MCF 10A (cell line): Measurements from ENCODE around the gene DCAF10. TPM values are rescaled to one million over a fixed set of nuclear protein-coding genes. Genes with fewer than 3 reads are reported as not detected.
A peak's percentile ranks its signal among the peaks of the same experiment; 100 is the strongest.

Source experiments
- BruUV-seq: library from RNA; stranded (reverse); fragments of 400-500 nt; replicated peaks from 2 replicates; lab custom pipeline; 2021; lab: Mats Ljungman, UMichigan
- CTCF ChIA-PET: fragments of 300-600 bp; sonication (Branson Sonifier 250); formaldehyde crosslinking; extraction: SDS; loops from one replicate; lab custom pipeline; 2021; ENCODE audit warnings: antibody characterized with exemption, inconsistent platforms; lab: Yijun Ruan, JAX
- POLR2A ChIA-PET: fragments of 300-600, 350-650 bp; sonication (Branson Sonifier 250); formaldehyde crosslinking; extraction: SDS; loops from one replicate; lab custom pipeline; 2020; ENCODE audit warnings: antibody characterized with exemption, inconsistent platforms; lab: Yijun Ruan, JAX
- DNase-seq: peaks from one replicate; pipeline ENCODE4 v3.0.0-alpha.2; 2018; ENCODE audit not compliant: unreplicated experiment
- H3K27ac Mint-ChIP-seq: one replicate; pipeline ENCODE4 v1.8.0; 2022; ENCODE audit warnings: mild to moderate bottlenecking, low read depth, mixed read lengths; ENCODE audit not compliant: unreplicated experiment
- H3K27me3 Mint-ChIP-seq: one replicate; pipeline ENCODE4 v1.8.0; 2022; ENCODE audit warnings: mixed read lengths; ENCODE audit not compliant: insufficient read depth, unreplicated experiment
- H3K36me3 Mint-ChIP-seq: one replicate; pipeline ENCODE4 v1.8.0; 2022; ENCODE audit warnings: mild to moderate bottlenecking, moderate library complexity, mixed read lengths; ENCODE audit not compliant: insufficient read depth, unreplicated experiment
- H3K4me1 Mint-ChIP-seq: one replicate; pipeline ENCODE4 v1.8.0; 2022; ENCODE audit warnings: mixed read lengths; ENCODE audit not compliant: insufficient read depth, unreplicated experiment
- H3K4me3 Mint-ChIP-seq: one replicate; pipeline ENCODE4 v1.8.0; 2022; ENCODE audit warnings: mild to moderate bottlenecking, moderate library complexity, mixed read lengths; ENCODE audit not compliant: unreplicated experiment
- H3K9me3 Mint-ChIP-seq: one replicate; pipeline ENCODE4 v1.8.0; 2022; ENCODE audit warnings: mixed read lengths; ENCODE audit not compliant: unreplicated experiment
- CTCF ChIP-seq: fragments of 200-600 bp; IDR thresholded peaks from one replicate; pipeline ENCODE4 v1.8.0; 2022; ENCODE audit warnings: antibody characterized with exemption, mild to moderate bottlenecking; ENCODE audit not compliant: unreplicated experiment
- intact Hi-C: fragments of 100-400 bp; cut with micrococcal nuclease; formaldehyde crosslinking; loops from 2 replicates; pipeline ENCODE4 v1.14.1; 2022
- total RNA-seq: library from RNA; stranded (reverse); gene quantifications from 2 replicates; pipeline ENCODE4 v1.2.3, GENCODE V29; 2022

The DCAF10 gene
- total RNA-seq, 1 experiment from 2014 or later = 49.4 TPM

DNA sequence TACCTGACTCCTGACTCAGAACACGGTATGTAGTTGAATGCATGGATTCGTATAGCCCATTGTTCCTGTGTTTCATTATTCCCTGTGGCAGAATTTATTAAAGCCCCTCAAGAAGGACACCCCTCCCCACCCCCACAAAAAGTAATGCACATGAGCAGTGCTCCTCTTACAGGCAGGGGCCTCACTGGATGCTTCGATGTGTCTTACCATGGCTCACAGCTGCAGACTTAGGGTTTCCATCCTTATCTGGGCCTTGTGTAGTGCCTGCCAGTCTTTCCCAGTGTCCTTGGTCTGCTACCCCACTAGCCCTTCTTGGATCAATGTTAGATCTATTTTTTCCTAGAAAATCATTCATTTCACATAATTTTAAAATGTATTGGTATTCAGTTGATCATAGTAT is 30.6 kb upstream of the DCAF10 start:
- no peaks in the 10 kb centered on the region for H3K9me3 Mint-ChIP-seq
- no peak for DNase-seq
- H3K36me3 Mint-ChIP-seq = peaks cover 20% of the 10 kb centered on the region
- intact Hi-C loops = no loop called here
- no peak overlapping the region for H3K4me3 Mint-ChIP-seq
- BruUV-seq = no TSS peak
- CTCF ChIA-PET = interaction anchor here (0.5 to 1.3 kb wide), 3 partner anchors 9 to 15 kb away, joined by 3 to 4 read pairs (median 3); partner anchors contain the start of gene EXOSC3
- no peak overlapping the region for H3K27ac Mint-ChIP-seq
- no peaks in the 10 kb centered on the region for H3K4me1 Mint-ChIP-seq
- POLR2A ChIA-PET = interaction anchor here (0.7 to 1.7 kb wide), 5 partner anchors 9 to 177 kb away, joined by 3 to 8 read pairs (median 6); partner anchors contain the start of genes EXOSC3 and TOMM5
- no peak for TF ChIP-seq CTCF
- no peaks in the 10 kb centered on the region for H3K27me3 Mint-ChIP-seq

DNA sequence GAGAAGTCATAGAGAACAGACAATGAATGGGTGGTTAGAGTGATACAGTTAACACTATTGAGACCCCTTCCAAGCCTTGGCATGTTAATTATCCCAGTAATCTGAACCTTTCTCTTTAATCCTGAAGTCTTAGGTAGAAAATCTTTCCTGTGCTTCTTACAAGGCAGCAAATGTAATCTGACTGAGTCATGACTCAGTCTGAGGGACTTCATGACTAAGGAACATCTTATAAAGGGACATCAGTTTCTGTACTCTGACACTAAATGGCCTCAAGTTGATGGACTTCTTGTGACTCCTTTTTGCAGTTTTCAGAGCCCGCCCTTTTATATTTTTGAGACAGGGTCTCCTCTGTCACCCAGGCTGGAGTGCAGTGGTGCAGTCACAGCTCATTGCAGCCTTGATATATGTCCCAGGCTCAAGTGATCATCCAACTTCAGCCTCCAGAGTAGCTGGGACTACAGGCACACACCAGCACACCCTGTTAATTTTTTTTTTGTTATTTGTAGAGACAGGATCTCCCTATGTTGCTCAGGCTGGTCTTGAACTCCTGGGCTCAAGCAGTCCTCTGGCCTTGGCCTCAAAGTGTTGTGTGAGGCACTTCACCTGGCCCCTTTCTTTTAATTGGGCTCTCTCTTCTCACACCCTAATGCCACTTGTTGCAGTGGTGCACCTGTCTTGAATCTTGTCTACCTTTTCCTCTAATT is 25.2 kb upstream of the DCAF10 start:
- no peak overlapping the region for H3K4me3 Mint-ChIP-seq
- no peaks in the 10 kb centered on the region for H3K4me1 Mint-ChIP-seq
- intact Hi-C loops = no loop called here
- ChIA-PET CTCF (no interaction called here), POLR2A (interaction anchor here (2.5 kb wide), 1 partner anchor 9 kb away, joined by 25 read pairs; the partner anchor contains the start of gene EXOSC3)
- H3K27me3 Mint-ChIP-seq = no peaks in the 10 kb centered on the region
- peaks cover 59% of the 10 kb centered on the region for H3K36me3 Mint-ChIP-seq
- DNase-seq = no peak
- BruUV-seq = no TSS peak
- no peak overlapping the region for H3K27ac Mint-ChIP-seq
- no peak for TF ChIP-seq CTCF
- H3K9me3 Mint-ChIP-seq = no peaks in the 10 kb centered on the region

DNA sequence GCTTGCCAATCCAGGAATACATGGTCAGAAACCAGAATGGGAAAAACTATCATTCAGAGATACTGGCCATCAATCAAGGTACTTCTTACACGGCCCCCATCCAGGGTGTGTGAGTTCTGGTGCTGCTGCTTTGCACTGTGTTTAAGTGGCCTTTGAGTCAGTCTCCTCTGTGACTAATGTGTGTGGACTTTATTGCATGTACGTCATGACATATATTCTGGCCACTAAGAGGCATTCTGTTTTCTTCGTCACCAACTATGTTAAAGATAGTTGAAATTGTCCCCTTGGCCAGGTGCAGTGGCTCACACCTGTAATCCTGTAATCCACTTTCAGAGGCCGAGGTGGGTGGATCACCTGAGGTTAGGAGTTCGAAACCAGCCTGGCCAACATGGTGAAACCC is 24.3 kb upstream of the DCAF10 start:
- H3K27me3 Mint-ChIP-seq = no peaks in the 10 kb centered on the region
- no peaks in the 10 kb centered on the region for H3K4me1 Mint-ChIP-seq
- H3K27ac Mint-ChIP-seq = no peak overlapping the region
- no peak overlapping the region for H3K4me3 Mint-ChIP-seq
- CTCF ChIA-PET = no interaction called here
- BruUV-seq = no TSS peak
- intact Hi-C loops = no loop called here
- POLR2A ChIA-PET = interaction anchor here (2.5 kb wide), 1 partner anchor 8 kb away, joined by 25 read pairs; the partner anchor contains the start of gene EXOSC3
- peaks cover 66% of the 10 kb centered on the region for H3K36me3 Mint-ChIP-seq
- no peaks in the 10 kb centered on the region for H3K9me3 Mint-ChIP-seq
- DNase-seq = peak; percentile 14
- TF ChIP-seq CTCF = no peak

- ChIA-PET POLR2A (interaction anchor here (1.5 to 2.5 kb wide), 2 partner anchors 9 to 22 kb away, joined by 3 to 16 read pairs; partner anchors contain the start of gene DCAF10), CTCF (interaction anchor here (1.4 kb wide), 2 partner anchors 8 to 125 kb away, joined by 3 to 4 read pairs; no protein-coding TSS in a partner anchor)
- no peak overlapping the region for H3K27ac Mint-ChIP-seq
- no peaks in the 10 kb centered on the region for H3K27me3 Mint-ChIP-seq
- H3K36me3 Mint-ChIP-seq = peaks cover 71% of the 10 kb centered on the region
- peaks cover 12% of the 10 kb centered on the region for H3K4me1 Mint-ChIP-seq
- no peak for DNase-seq
- H3K4me3 Mint-ChIP-seq = no peak overlapping the region
- no peak for TF ChIP-seq CTCF
- no peaks in the 10 kb centered on the region for H3K9me3 Mint-ChIP-seq
- TSS peak; percentile 15 for BruUV-seq
- intact Hi-C loops = no loop called here
Observed at GRCh38 chr9:37778534-37778933, 22.1 kb upstream of the DCAF10 start.
